Activated T-cell treated with anti-CD3 and anti-CD28 coated beads, Interleukin-2, amount 50 U/mL, for 72 hours (primary cell): ENCODE data around the gene NR5A1. TPM values are rescaled to one million over a fixed set of nuclear protein-coding genes. Genes with fewer than 3 reads are reported as not detected.

Experiments
- ATAC-seq, 2 donors: fragments of 150-1000 bp; cut with Tn5 transposase; replicated peaks in 1 of 2; 2 replicates each; pipeline ENCODE4 v1.10.0; 2021; ENCODE audit warnings: moderate library complexity in 2 of 2, mild to moderate bottlenecking in 1 of 2
- DNase-seq, 2 donors: peaks; one replicate each; pipeline ENCODE4 v3.0.0; 2021 to 2022; ENCODE audit warnings: mixed read lengths in 1 of 2
- H3K27ac Mint-ChIP-seq: one replicate; pipeline ENCODE4 v1.8.0; 2022; ENCODE audit warnings: mild to moderate bottlenecking, moderate library complexity, mixed read lengths
- H3K27me3 Mint-ChIP-seq: one replicate; pipeline ENCODE4 v1.8.0; 2022; ENCODE audit warnings: low read depth, mixed read lengths
- H3K36me3 Mint-ChIP-seq, 2 donors: one replicate each; pipeline ENCODE4 v1.8.0; 2022; ENCODE audit warnings: mixed read lengths in 2 of 2, mild to moderate bottlenecking in 1 of 2; ENCODE audit not compliant: insufficient read depth in 2 of 2
- H3K4me1 Mint-ChIP-seq: one replicate; pipeline ENCODE4 v1.8.0; 2022; ENCODE audit warnings: low read depth, mixed read lengths
- H3K4me3 Mint-ChIP-seq, 2 donors: one replicate each; pipeline ENCODE4 v1.8.0; 2022; ENCODE audit warnings: mild to moderate bottlenecking in 2 of 2, mixed read lengths in 2 of 2, moderate library complexity in 2 of 2
- H3K9me3 Mint-ChIP-seq, 2 donors: one replicate each; pipeline ENCODE4 v1.8.0; 2022; ENCODE audit warnings: mixed read lengths in 2 of 2
- total RNA-seq, 2 donors: library from RNA; stranded (reverse); gene quantifications; one replicate each; pipeline ENCODE4 v1.2.3, GENCODE V29; 2022

The NR5A1 gene
- total RNA-seq: under 1 TPM in 1 of 2 donors, not detected in 1; 0.07 TPM

- Mint-ChIP-seq H3K36me3 (peaks cover 3 to 5% of the 10 kb centered on the region in 2 donors), H3K4me3 (no peak within 1 kb of the TSS), H3K4me1 (peaks cover 7% of the 10 kb centered on the region), H3K27ac (no peak within 1 kb of the TSS), H3K9me3 (no peaks in the 10 kb centered on the region), H3K27me3 (peaks cover 17% of the 10 kb centered on the region)
- DNase-seq: no peak
- ATAC-seq: no peak
Observed at GRCh38 chr9:124506931-124507879, at the start of gene NR5A1. Gene NR5A1 (minus strand): TSS chr9:124507399. CDS start chr9:124503395, 4,004 bp downstream.

- H3K4me1 Mint-ChIP-seq: no peaks in the 10 kb centered on the region
- H3K27me3 Mint-ChIP-seq: no peaks in the 10 kb centered on the region
- DNase-seq (no peak), ATAC-seq (no peak)
- no peaks in the 10 kb centered on the region for H3K9me3 Mint-ChIP-seq
- H3K36me3 Mint-ChIP-seq: no peaks in the 10 kb centered on the region
- no peak overlapping the region for H3K27ac Mint-ChIP-seq
- H3K4me3 Mint-ChIP-seq: no peak overlapping the region
Observed at GRCh38 chr9:124555043-124555442, 47.8 kb upstream of the NR5A1 start.

- Mint-ChIP-seq H3K27me3 (no peaks in the 10 kb centered on the region), H3K9me3 (no peaks in the 10 kb centered on the region), H3K27ac (no peak overlapping the region), H3K36me3 (no peaks in the 10 kb centered on the region), H3K4me3 (no peak overlapping the region), H3K4me1 (peaks cover 5% of the 10 kb centered on the region)
- ATAC-seq (no peak), DNase-seq (no peak)
Observed at GRCh38 chr9:124553738-124554137, 46.5 kb upstream of the NR5A1 start.

- H3K4me3 Mint-ChIP-seq: no peak overlapping the region
- no peak for DNase-seq
- H3K4me1 Mint-ChIP-seq: peaks cover 7% of the 10 kb centered on the region
- no peaks in the 10 kb centered on the region for H3K36me3 Mint-ChIP-seq
- no peaks in the 10 kb centered on the region for H3K27me3 Mint-ChIP-seq
- no peaks in the 10 kb centered on the region for H3K9me3 Mint-ChIP-seq
- H3K27ac Mint-ChIP-seq: no peak overlapping the region
- ATAC-seq: no peak
Observed at GRCh38 chr9:124552273-124552605, 45.0 kb upstream of the NR5A1 start.

GRCh38 chr9:124551472-124552272 is 44.5 kb upstream of the NR5A1 start:
- DNase-seq (peak; percentile 37 to 44), ATAC-seq (peak; percentile 88 to 89)
- Mint-ChIP-seq H3K4me3 (no peak overlapping the region), H3K27ac (no peak overlapping the region), H3K4me1 (peaks cover 7% of the 10 kb centered on the region), H3K27me3 (no peaks in the 10 kb centered on the region), H3K36me3 (no peaks in the 10 kb centered on the region), H3K9me3 (no peaks in the 10 kb centered on the region)

GRCh38 chr9:124550072-124550471 is 42.9 kb upstream of the NR5A1 start:
- Mint-ChIP-seq H3K4me1 (peaks cover 7% of the 10 kb centered on the region), H3K9me3 (no peaks in the 10 kb centered on the region), H3K27me3 (no peaks in the 10 kb centered on the region), H3K4me3 (no peak overlapping the region), H3K27ac (no peak overlapping the region), H3K36me3 (no peaks in the 10 kb centered on the region)
- DNase-seq: no peak
- no peak for ATAC-seq

GRCh38 chr9:124549016-124549415 is 41.8 kb upstream of the NR5A1 start:
- no peaks in the 10 kb centered on the region for H3K27me3 Mint-ChIP-seq
- no peak overlapping the region for H3K4me3 Mint-ChIP-seq
- H3K9me3 Mint-ChIP-seq: no peaks in the 10 kb centered on the region
- no peak overlapping the region for H3K27ac Mint-ChIP-seq
- H3K4me1 Mint-ChIP-seq: peaks cover 7% of the 10 kb centered on the region
- DNase-seq (no peak), ATAC-seq (no peak)
- H3K36me3 Mint-ChIP-seq: no peaks in the 10 kb centered on the region

GRCh38 chr9:124544535-124544934 is 37.3 kb upstream of the NR5A1 start:
- H3K4me1 Mint-ChIP-seq: peaks cover 7% of the 10 kb centered on the region

GRCh38 chr9:124541824-124542223 is 34.6 kb upstream of the NR5A1 start:
- no peaks in the 10 kb centered on the region for H3K36me3 Mint-ChIP-seq
- DNase-seq (no peak), ATAC-seq (no peak)
- peaks cover 5% of the 10 kb centered on the region for H3K27me3 Mint-ChIP-seq
- no peak overlapping the region for H3K4me3 Mint-ChIP-seq
- no peaks in the 10 kb centered on the region for H3K4me1 Mint-ChIP-seq
- H3K27ac Mint-ChIP-seq: no peak overlapping the region
- H3K9me3 Mint-ChIP-seq: no peaks in the 10 kb centered on the region

More at GRCh38 chr9:124544535-124544934, 37.3 kb upstream of the NR5A1 start:
- H3K27ac Mint-ChIP-seq: no peak overlapping the region
- no peaks in the 10 kb centered on the region for H3K9me3 Mint-ChIP-seq
- no peak for DNase-seq
- H3K27me3 Mint-ChIP-seq: peaks cover 5% of the 10 kb centered on the region
- no peaks in the 10 kb centered on the region for H3K36me3 Mint-ChIP-seq
- ATAC-seq: no peak
- H3K4me3 Mint-ChIP-seq: no peak overlapping the region

- Mint-ChIP-seq H3K27me3 (peaks cover 5% of the 10 kb centered on the region), H3K4me1 (no peaks in the 10 kb centered on the region), H3K9me3 (no peaks in the 10 kb centered on the region), H3K27ac (no peak overlapping the region), H3K36me3 (no peaks in the 10 kb centered on the region), H3K4me3 (no peak overlapping the region)
- no peak for DNase-seq
- no peak for ATAC-seq
Observed at GRCh38 chr9:124537926-124538325, 30.7 kb upstream of the NR5A1 start.

- DNase-seq: no peak
- ATAC-seq: no peak
- no peaks in the 10 kb centered on the region for H3K9me3 Mint-ChIP-seq
- H3K4me3 Mint-ChIP-seq: no peak overlapping the region
- H3K27me3 Mint-ChIP-seq: peaks cover 5% of the 10 kb centered on the region
- H3K27ac Mint-ChIP-seq: no peak overlapping the region
- no peaks in the 10 kb centered on the region for H3K36me3 Mint-ChIP-seq
- no peaks in the 10 kb centered on the region for H3K4me1 Mint-ChIP-seq
Observed at GRCh38 chr9:124535846-124536245, 28.6 kb upstream of the NR5A1 start.

GRCh38 chr9:124532897-124533296 is 25.7 kb upstream of the NR5A1 start:
- no peaks in the 10 kb centered on the region for H3K27me3 Mint-ChIP-seq

GRCh38 chr9:124531115-124531514 is 23.9 kb upstream of the NR5A1 start:
- DNase-seq (no peak), ATAC-seq (no peak)
- Mint-ChIP-seq H3K4me3 (no peak overlapping the region), H3K27ac (no peak overlapping the region), H3K4me1 (no peaks in the 10 kb centered on the region), H3K36me3 (no peaks in the 10 kb centered on the region), H3K9me3 (no peaks in the 10 kb centered on the region), H3K27me3 (no peaks in the 10 kb centered on the region)

More at GRCh38 chr9:124532897-124533296, 25.7 kb upstream of the NR5A1 start:
- no peak for ATAC-seq
- no peak overlapping the region for H3K27ac Mint-ChIP-seq
- no peak overlapping the region for H3K4me3 Mint-ChIP-seq
- H3K4me1 Mint-ChIP-seq: no peaks in the 10 kb centered on the region
- no peaks in the 10 kb centered on the region for H3K9me3 Mint-ChIP-seq
- no peaks in the 10 kb centered on the region for H3K36me3 Mint-ChIP-seq
- DNase-seq: no peak
